ENCODE measurements around the gene NUMA1. TPM values are rescaled to one million over a fixed set of nuclear protein-coding genes. Genes with fewer than 3 reads are reported as not detected.

NUMA1 gene
- total RNA-seq, 1 experiment from 2014 or later = 145 TPM

DNA sequence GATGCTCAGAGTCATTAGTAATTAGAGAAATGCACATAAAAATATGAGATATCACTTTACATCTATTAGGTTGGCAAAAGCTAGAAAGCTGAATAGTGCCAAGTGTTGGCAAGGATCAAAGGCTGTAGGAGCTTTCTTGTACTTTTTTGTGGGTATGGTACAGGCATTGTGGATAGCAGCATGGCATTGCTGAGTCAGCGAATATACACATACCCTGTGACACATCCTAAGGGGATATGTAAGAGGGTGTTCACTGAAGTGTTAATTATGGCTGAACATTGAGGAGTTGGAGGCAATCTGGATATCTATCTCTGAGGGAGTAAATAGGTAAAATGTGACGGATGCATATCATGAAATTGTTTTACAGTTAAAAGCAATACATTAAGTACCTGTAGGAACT lies 108.7 kb downstream of the NUMA1 start:
- no peak overlapping the region for H3K4me3 ChIP-seq (ENCODE audit: low read depth in 2 of 2, low read length in 2 of 2)
- ChIA-PET CTCF (interaction anchor here (0.6 to 0.7 kb wide), 2 partner anchors 41 to 53 kb away, joined by 3 read pairs; no protein-coding TSS in a partner anchor), POLR2A (no interaction called here)
- peaks cover 2% of the 10 kb centered on the region; the same call in 1 of the 2 replicates for H3K36me3 ChIP-seq (ENCODE audit: control insufficient read depth, insufficient read depth, low read length)
- no peak for DNase-seq (ENCODE audit: low read depth, low spot score)
- no peak overlapping the region for H3K27ac ChIP-seq (ENCODE audit: low read length)
- in situ Hi-C loops (cut with HindIII; ENCODE audit: low pct_unique_long_range_greater_than_20kb, low sequenced_read_pairs) = no loop called here
- no peaks in the 10 kb centered on the region for H3K27me3 ChIP-seq (ENCODE audit: control insufficient read depth, insufficient read depth, low read length)
- intact Hi-C loops (cut with micrococcal nuclease; ENCODE audit: unreplicated experiment) = no loop called here
- no peaks in the 10 kb centered on the region for H3K9me3 ChIP-seq (ENCODE audit: control insufficient read depth, insufficient read depth, low read depth, low read length)
- H3K4me1 ChIP-seq (ENCODE audit: control insufficient read depth, insufficient read depth, low read length) = no peaks in the 10 kb centered on the region
- TF ChIP-seq SIN3A (IDR thresholded peaks at IDR 0.05; ENCODE audit: borderline replicate concordance, insufficient read depth, low read depth, low read length) (no peak), TCF7L2 (IDR thresholded peaks at IDR 0.05; ENCODE audit: low read depth, low read length) (no peak), POLR2AphosphoS5 (IDR thresholded peaks at IDR 0.05; ENCODE audit: low read depth, low read length) (no peak)
- TF ChIP-seq, protein P1, sequence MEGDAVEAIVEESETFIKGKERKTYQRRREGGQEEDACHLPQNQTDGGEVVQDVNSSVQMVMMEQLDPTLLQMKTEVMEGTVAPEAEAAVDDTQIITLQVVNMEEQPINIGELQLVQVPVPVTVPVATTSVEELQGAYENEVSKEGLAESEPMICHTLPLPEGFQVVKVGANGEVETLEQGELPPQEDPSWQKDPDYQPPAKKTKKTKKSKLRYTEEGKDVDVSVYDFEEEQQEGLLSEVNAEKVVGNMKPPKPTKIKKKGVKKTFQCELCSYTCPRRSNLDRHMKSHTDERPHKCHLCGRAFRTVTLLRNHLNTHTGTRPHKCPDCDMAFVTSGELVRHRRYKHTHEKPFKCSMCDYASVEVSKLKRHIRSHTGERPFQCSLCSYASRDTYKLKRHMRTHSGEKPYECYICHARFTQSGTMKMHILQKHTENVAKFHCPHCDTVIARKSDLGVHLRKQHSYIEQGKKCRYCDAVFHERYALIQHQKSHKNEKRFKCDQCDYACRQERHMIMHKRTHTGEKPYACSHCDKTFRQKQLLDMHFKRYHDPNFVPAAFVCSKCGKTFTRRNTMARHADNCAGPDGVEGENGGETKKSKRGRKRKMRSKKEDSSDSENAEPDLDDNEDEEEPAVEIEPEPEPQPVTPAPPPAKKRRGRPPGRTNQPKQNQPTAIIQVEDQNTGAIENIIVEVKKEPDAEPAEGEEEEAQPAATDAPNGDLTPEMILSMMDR (IDR thresholded peaks at IDR 0.05) = no peak
- TF ChIP-seq, protein P2, sequence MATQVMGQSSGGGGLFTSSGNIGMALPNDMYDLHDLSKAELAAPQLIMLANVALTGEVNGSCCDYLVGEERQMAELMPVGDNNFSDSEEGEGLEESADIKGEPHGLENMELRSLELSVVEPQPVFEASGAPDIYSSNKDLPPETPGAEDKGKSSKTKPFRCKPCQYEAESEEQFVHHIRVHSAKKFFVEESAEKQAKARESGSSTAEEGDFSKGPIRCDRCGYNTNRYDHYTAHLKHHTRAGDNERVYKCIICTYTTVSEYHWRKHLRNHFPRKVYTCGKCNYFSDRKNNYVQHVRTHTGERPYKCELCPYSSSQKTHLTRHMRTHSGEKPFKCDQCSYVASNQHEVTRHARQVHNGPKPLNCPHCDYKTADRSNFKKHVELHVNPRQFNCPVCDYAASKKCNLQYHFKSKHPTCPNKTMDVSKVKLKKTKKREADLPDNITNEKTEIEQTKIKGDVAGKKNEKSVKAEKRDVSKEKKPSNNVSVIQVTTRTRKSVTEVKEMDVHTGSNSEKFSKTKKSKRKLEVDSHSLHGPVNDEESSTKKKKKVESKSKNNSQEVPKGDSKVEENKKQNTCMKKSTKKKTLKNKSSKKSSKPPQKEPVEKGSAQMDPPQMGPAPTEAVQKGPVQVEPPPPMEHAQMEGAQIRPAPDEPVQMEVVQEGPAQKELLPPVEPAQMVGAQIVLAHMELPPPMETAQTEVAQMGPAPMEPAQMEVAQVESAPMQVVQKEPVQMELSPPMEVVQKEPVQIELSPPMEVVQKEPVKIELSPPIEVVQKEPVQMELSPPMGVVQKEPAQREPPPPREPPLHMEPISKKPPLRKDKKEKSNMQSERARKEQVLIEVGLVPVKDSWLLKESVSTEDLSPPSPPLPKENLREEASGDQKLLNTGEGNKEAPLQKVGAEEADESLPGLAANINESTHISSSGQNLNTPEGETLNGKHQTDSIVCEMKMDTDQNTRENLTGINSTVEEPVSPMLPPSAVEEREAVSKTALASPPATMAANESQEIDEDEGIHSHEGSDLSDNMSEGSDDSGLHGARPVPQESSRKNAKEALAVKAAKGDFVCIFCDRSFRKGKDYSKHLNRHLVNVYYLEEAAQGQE (IDR thresholded peaks at IDR 0.05; ENCODE audit: insufficient read depth in 1 of 2, low read depth in 2 of 2, low read length in 1 of 2) = no peak
- no TSS peak for BruUV-seq (replicated peaks)
- no peak for ATAC-seq

DNA sequence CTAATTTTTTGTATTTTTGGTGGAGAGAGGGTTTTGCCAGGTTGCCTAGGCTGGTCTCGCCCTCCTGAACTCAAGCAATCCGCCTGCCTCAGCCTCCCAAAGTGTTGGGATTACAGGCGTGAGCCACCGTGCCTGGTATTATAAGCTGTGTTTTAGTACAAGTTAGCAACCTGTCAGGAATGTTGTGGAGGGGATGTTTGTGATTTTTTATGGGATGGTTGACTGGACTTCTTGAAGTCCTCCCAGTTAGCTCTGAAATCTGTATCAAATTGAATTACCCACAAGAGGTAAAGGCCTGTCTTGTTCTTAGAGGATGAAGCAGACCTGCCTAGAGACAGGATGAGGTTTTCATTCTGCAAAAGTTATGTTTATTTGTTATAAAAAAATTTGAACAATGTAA lies 115.7 kb downstream of the NUMA1 start:
- DNase-seq (ENCODE audit: low read depth, low spot score) = no peak
- ATAC-seq = no peak
- TF ChIP-seq TCF7L2 (IDR thresholded peaks at IDR 0.05; ENCODE audit: low read depth, low read length) (no peak), POLR2AphosphoS5 (IDR thresholded peaks at IDR 0.05; ENCODE audit: low read depth, low read length) (no peak), SIN3A (IDR thresholded peaks at IDR 0.05; ENCODE audit: borderline replicate concordance, insufficient read depth, low read depth, low read length) (no peak)
- TF ChIP-seq, protein P2 (IDR thresholded peaks at IDR 0.05; ENCODE audit: insufficient read depth in 1 of 2, low read depth in 2 of 2, low read length in 1 of 2) = no peak
- TF ChIP-seq, protein P1 (IDR thresholded peaks at IDR 0.05) = no peak
- in situ Hi-C loops (cut with HindIII; ENCODE audit: low pct_unique_long_range_greater_than_20kb, low sequenced_read_pairs) = no loop called here
- no peaks in the 10 kb centered on the region for H3K27me3 ChIP-seq (ENCODE audit: control insufficient read depth, insufficient read depth, low read length)
- ChIA-PET POLR2A (no interaction called here), CTCF (no interaction called here)
- BruUV-seq (replicated peaks) = no TSS peak
- no peaks in the 10 kb centered on the region for H3K4me1 ChIP-seq (ENCODE audit: control insufficient read depth, insufficient read depth, low read length)
- intact Hi-C loops (cut with micrococcal nuclease; ENCODE audit: unreplicated experiment) = no loop called here
- no peak overlapping the region for H3K4me3 ChIP-seq (ENCODE audit: low read depth in 2 of 2, low read length in 2 of 2)
- H3K27ac ChIP-seq (ENCODE audit: low read length) = no peak overlapping the region
- no peaks in the 10 kb centered on the region for H3K9me3 ChIP-seq (ENCODE audit: control insufficient read depth, insufficient read depth, low read depth, low read length)
- H3K36me3 ChIP-seq (ENCODE audit: control insufficient read depth, insufficient read depth, low read length) = peaks cover 5% of the 10 kb centered on the region
